Tibial nerve (tissue), 4 donors: ENCODE measurements around the gene CHSY1. TPM values are rescaled to one million over a fixed set of nuclear protein-coding genes. Genes with fewer than 3 reads are reported as not detected.

Experiments used
- DNase-seq, 2 donors: peaks; one replicate each; pipeline ENCODE4 v3.0.0-alpha.2; 2019; ENCODE audit warnings: low spot score in 2 of 2
- H3K27ac ChIP-seq, 4 donors: fragments of 200-600 bp; sonication (generic) in 3 of 4; one replicate each; pipeline ENCODE4 v1.5.1; 2017 to 2019; ENCODE audit warnings: mild to moderate bottlenecking in 1 of 4
- H3K27me3 ChIP-seq, 2 donors: fragments of 200-600 bp; sonication (generic) in 1 of 2; one replicate each; pipeline versions ENCODE4 v1.5.1 to v1.6.0; 2017 to 2019
- H3K36me3 ChIP-seq, 3 donors: fragments of 200-600 bp; sonication (generic); one replicate each; pipeline ENCODE4 v1.5.1; 2018 to 2019
- H3K4me1 ChIP-seq, 4 donors: fragments of 200-600 bp; sonication (generic) in 3 of 4; one replicate each; pipeline ENCODE4 v1.5.1; 2017 to 2019
- H3K4me3 ChIP-seq, 4 donors: fragments of 200-600 bp; sonication (generic) in 3 of 4; one replicate each; pipeline ENCODE4 v1.5.1; 2017 to 2019; ENCODE audit warnings: mild to moderate bottlenecking in 1 of 4, moderate library complexity in 1 of 4
- H3K9me3 ChIP-seq, 4 donors: fragments of 200-600 bp; sonication (generic) in 3 of 4; one replicate each; pipeline ENCODE4 v1.5.1; 2017 to 2019
- EP300 ChIP-seq, 2 donors: sonication (generic); formaldehyde crosslinking; IDR thresholded peaks; one replicate each; pipeline ENCODE4 v1.6.1; 2017; ENCODE audit warnings: antibody characterized with exemption in 2 of 2, mild to moderate bottlenecking in 1 of 2
- POLR2A ChIP-seq, 2 donors: fragments of 450-650 bp; IDR thresholded peaks; one replicate each; pipeline ENCODE4 v1.6.1; 2017; ENCODE audit warnings: antibody characterized with exemption in 2 of 2, mild to moderate bottlenecking in 2 of 2, moderate library complexity in 2 of 2
- WGBS, 2 donors: methylation state at CpG; one replicate each; pipeline ENCODE4 v1.1.5; 2018; 5-methylcytosine and 5-hydroxymethylcytosine counted together
- total RNA-seq, 4 donors: library from RNA; depleted of rRNA; stranded (reverse); fragments of >200 nt; gene quantifications; one replicate each; pipeline ENCODE4 v1.1.0, GENCODE V29; 2016
- TF ChIP-seq, protein P1 (sequence below), 5 experiments: fragments of 200-600 bp in 3 of 5; fragments of 450-650 bp in 2 of 5; sonication (generic) in 3 of 5; IDR thresholded peaks; one replicate each; pipeline ENCODE4 v1.5.1; 2016 to 2019; ENCODE audit warnings: antibody characterized with exemption in 5 of 5, mild to moderate bottlenecking in 3 of 5, moderate library complexity in 2 of 5

The CHSY1 gene
- total RNA-seq, 4 donors from 2014 or later = 22.0 to 29.7 (median 24.6) TPM

GRCh38 chr15:101135532-101136166, 116.2 kb downstream of the CHSY1 start:
- Histone ChIP-seq H3K27ac (no peak overlapping the region), H3K27me3 (no peaks in the 10 kb centered on the region), H3K36me3 (no peaks in the 10 kb centered on the region), H3K4me3 (no peak overlapping the region), H3K9me3 (peaks cover 0 to 6% (median 0%) of the 10 kb centered on the region in 4 donors), H3K4me1 (no peaks in the 10 kb centered on the region)
- 77 to 88% methylated on average over 14 of the region's 14 CpGs for WGBS, 2 donors
- DNase-seq = no peak
- TF ChIP-seq EP300 (IDR thresholded peaks at IDR 0.05) (no peak), POLR2A (IDR thresholded peaks at IDR 0.05) (no peak)
- TF ChIP-seq, protein P1, sequence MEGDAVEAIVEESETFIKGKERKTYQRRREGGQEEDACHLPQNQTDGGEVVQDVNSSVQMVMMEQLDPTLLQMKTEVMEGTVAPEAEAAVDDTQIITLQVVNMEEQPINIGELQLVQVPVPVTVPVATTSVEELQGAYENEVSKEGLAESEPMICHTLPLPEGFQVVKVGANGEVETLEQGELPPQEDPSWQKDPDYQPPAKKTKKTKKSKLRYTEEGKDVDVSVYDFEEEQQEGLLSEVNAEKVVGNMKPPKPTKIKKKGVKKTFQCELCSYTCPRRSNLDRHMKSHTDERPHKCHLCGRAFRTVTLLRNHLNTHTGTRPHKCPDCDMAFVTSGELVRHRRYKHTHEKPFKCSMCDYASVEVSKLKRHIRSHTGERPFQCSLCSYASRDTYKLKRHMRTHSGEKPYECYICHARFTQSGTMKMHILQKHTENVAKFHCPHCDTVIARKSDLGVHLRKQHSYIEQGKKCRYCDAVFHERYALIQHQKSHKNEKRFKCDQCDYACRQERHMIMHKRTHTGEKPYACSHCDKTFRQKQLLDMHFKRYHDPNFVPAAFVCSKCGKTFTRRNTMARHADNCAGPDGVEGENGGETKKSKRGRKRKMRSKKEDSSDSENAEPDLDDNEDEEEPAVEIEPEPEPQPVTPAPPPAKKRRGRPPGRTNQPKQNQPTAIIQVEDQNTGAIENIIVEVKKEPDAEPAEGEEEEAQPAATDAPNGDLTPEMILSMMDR (IDR thresholded peaks at IDR 0.05) = no peak

DNA sequence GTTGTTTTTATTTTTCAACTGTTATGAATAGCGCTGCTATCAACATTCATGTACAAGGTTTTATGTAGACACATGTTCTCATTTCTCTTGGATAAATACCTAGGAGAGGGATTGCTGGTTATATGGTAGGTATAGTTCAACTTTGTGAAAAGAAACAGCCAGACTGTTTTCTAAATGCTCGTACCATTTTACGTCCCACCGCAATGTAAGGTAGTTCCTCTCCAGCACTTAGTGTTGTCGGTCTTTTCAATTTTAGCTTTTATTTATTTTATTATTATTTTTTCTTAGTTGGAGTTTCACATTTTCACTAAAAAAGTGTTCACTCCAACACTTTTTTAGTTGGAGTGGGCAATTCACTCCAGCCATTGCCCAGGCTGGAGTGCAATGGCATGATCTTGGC, 117.1 kb downstream of the CHSY1 start:
- Histone ChIP-seq H3K4me3 (no peak overlapping the region), H3K4me1 (no peaks in the 10 kb centered on the region), H3K36me3 (no peaks in the 10 kb centered on the region), H3K9me3 (peaks cover 0 to 6% (median 0%) of the 10 kb centered on the region in 4 donors), H3K27ac (no peak overlapping the region), H3K27me3 (no peaks in the 10 kb centered on the region)
- TF ChIP-seq POLR2A (IDR thresholded peaks at IDR 0.05) (no peak), EP300 (IDR thresholded peaks at IDR 0.05) (no peak)
- TF ChIP-seq, protein P1 (IDR thresholded peaks at IDR 0.05) = no peak
- 97% methylated on average over 5 of the region's 5 CpGs for WGBS, 2 donors
- no peak for DNase-seq

DNA sequence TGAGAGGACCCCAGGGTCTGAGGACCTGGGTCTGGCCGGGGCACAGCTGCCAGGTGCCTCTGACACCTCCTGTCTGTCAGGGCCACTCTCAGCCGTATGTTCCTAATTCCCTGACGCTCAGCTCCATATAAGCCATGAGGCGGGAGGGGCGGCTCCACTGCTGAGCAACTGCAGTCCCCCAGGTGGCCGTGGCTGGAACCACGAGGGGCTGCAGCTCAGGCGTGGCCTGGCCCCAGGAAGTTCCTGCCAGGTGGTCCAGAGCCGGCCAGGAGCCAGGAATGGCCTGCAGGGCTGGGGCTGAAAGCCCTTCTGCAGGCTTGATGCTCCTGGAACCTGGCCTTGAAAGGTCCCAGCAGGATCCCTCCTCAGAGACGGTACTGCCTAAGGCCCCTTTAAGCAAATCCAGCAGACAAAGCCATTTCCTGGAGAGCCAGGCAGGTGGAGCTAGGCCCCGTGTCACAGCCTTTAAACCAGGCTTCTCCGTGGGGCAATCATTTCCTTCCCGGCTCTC, 118.0 kb downstream of the CHSY1 start:
- Histone ChIP-seq H3K27me3 (no peaks in the 10 kb centered on the region), H3K27ac (no peak overlapping the region), H3K36me3 (no peaks in the 10 kb centered on the region), H3K4me3 (no peak overlapping the region), H3K9me3 (peaks cover 0 to 6% (median 0%) of the 10 kb centered on the region in 4 donors), H3K4me1 (peaks cover 0 to 1% (median 0%) of the 10 kb centered on the region in 4 donors)
- DNase-seq = no peak
- WGBS, 2 donors = 81 to 82% methylated on average over 7 to 13 of the region's 13 CpGs
- TF ChIP-seq EP300 (IDR thresholded peaks at IDR 0.05) (no peak), POLR2A (IDR thresholded peaks at IDR 0.05) (no peak)
- TF ChIP-seq, protein P1 (IDR thresholded peaks at IDR 0.05) = no peak

DNA sequence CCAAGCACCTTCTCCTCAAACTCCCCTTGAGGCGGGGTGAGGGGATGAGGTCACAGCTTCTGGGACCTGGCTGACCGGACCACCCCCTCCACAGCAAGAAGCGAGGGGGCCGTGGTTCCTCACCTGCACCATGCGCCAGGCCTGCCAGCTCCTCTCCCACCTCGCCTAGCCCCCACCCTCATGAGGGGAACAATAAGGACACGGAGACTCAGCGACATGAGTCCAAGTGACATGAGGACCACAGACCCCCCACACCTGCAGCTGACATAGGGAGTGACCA, 118.7 kb downstream of the CHSY1 start:
- DNase-seq = no peak
- Histone ChIP-seq H3K27me3 (no peaks in the 10 kb centered on the region), H3K9me3 (peaks cover 0 to 9% (median under 1%) of the 10 kb centered on the region in 4 donors), H3K4me1 (peaks cover 0 to 8% (median 2%) of the 10 kb centered on the region in 4 donors), H3K36me3 (no peaks in the 10 kb centered on the region), H3K4me3 (no peak overlapping the region), H3K27ac (no peak overlapping the region)
- TF ChIP-seq EP300 (IDR thresholded peaks at IDR 0.05) (no peak), POLR2A (IDR thresholded peaks at IDR 0.05) (no peak)
- TF ChIP-seq, protein P1 (IDR thresholded peaks at IDR 0.05) = no peak
- 97 to 98% methylated on average over 7 to 8 of the region's 8 CpGs for WGBS, 2 donors

DNA sequence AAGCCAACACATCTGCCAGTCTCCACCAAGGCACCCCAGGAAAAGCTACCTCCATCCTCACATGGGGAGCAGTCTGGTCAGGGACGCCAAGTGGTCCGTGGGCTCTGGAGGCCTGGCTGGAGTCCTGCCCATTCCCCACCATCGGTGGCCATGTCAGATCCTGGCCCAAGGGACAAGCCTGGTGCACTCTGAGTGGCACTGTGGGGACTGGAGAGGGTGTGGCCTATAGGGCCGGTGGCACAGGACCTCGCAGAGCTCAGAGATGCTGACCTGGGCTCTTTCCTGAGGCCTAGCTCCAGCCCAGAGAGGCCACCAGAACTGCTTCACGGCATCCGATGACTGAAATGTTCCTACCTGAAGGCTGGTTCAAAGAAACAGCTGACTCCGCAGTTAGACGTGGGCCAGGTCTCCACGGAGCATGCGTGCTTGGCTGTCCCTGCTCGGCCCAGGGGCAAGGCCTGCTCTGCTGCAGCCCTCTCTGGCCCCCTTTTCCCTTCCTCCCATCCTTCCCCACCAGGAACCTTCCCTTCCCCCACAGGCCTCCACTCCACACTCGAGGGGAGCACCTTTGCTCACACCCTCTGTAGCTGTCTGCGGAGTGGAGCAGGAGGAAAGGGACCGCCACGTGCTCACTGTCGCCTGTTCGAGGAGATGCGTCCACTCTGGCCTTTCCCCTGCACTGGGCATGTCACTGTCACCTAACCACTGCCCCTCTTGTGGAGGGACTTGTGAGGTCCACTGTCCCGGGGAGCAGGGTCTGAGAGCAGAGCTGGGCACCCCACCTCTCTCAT, 119.3 kb downstream of the CHSY1 start:
- Histone ChIP-seq H3K27ac (no peak overlapping the region), H3K27me3 (no peaks in the 10 kb centered on the region)
- WGBS, 2 donors = 88 to 92% methylated on average over 15 of the region's 20 CpGs

More for the DNA sequence above, 119.3 kb downstream of the CHSY1 start:
- Histone ChIP-seq H3K4me1 (peaks cover 0 to 14% (median 8%) of the 10 kb centered on the region in 4 donors), H3K9me3 (peaks cover 0 to 11% (median 1%) of the 10 kb centered on the region in 4 donors), H3K4me3 (no peak overlapping the region), H3K36me3 (no peaks in the 10 kb centered on the region)
- TF ChIP-seq POLR2A (IDR thresholded peaks at IDR 0.05) (no peak), EP300 (IDR thresholded peaks at IDR 0.05) (no peak)
- TF ChIP-seq, protein P1 (IDR thresholded peaks at IDR 0.05) = no peak
- no peak for DNase-seq
